ENCODE results near the gene CGAS.

The CGAS gene

DNA sequence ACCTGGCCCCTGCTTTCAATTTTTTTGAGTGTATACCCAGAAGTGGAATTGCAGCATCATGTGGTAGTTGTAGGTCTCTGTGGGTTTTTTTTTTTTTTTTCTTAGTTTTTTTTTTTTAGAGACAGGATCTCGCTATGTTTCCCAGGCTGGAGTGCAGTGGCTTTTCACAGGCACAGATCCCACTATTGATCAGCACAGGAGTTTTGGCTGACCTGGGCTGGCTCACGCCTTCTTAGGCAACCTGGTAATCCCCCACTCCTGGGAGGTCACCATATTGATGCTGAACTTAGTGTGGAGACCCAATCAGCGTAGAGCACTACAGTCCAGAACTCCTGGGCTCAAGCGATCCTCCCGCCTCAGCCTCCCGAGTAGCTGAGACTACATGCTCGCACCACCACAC is 35.4 kb upstream of the CGAS start:
- Histone ChIP-seq H3K27me3 (ENCODE audit: control insufficient read depth, low read length) (no peaks in the 10 kb centered on the region), H3K4me1 (ENCODE audit: control insufficient read depth, low read length) (no peaks in the 10 kb centered on the region), H3K9me3 (ENCODE audit: control insufficient read depth, insufficient read depth, low read length) (0 out of 2 replicates have a peak, but pooled peaks cover 4% of the 10 kb centered on the region), H3K4me2 (ENCODE audit: low read length) (no peak overlapping the region), H3K36me3 (ENCODE audit: control insufficient read depth, low read length) (peaks cover 89% of the 10 kb centered on the region), H3K9me2 (replicated peaks; ENCODE audit: control insufficient read depth, low read length) (no peaks in the 10 kb centered on the region), H3K27ac (ENCODE audit: low read depth, low read length) (no peak overlapping the region), H3K4me3 (ENCODE audit: low read length) (no peak overlapping the region), H3F3A (ENCODE audit: control insufficient read depth, insufficient read depth) (no peaks in the 10 kb centered on the region; the same call in 1 of the 2 replicates), H4K20me1 (ENCODE audit: control insufficient read depth, insufficient read depth, low read depth, low read length) (no peaks in the 10 kb centered on the region), H3K79me2 (ENCODE audit: control insufficient read depth, low read length) (peaks cover 12% of the 10 kb centered on the region)
- no peak for TF ChIP-seq EZH2phosphoT487 (IDR thresholded peaks at IDR 0.05; ENCODE audit: borderline replicate concordance, low read length)

DNA sequence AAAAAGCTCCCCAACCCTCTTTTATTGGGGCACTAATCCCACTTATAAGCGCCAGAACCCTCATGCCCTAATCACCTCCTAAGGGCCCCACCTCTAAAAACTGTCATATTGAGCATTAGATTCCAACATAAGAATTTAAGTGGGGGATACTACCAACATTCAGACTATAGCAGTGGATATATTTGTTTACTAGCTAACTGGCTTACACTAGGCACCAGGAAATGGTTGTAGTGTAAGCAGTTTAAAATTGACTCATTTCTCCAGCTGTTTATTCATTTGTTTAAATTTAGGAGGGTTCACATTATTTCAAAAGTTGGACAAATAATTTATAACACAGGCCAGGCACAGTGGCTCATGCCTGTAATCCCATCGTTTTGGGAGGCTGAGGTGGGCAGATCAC is 32.3 kb upstream of the CGAS start:
- no peak overlapping the region for H3K27ac ChIP-seq (ENCODE audit: low read depth, low read length)
- no peaks in the 10 kb centered on the region; the same call in 1 of the 2 replicates for H3F3A ChIP-seq (ENCODE audit: control insufficient read depth, insufficient read depth)
- TF ChIP-seq EZH2phosphoT487 (IDR thresholded peaks at IDR 0.05; ENCODE audit: borderline replicate concordance, low read length): no peak
- TF ChIP-seq, protein P1, sequence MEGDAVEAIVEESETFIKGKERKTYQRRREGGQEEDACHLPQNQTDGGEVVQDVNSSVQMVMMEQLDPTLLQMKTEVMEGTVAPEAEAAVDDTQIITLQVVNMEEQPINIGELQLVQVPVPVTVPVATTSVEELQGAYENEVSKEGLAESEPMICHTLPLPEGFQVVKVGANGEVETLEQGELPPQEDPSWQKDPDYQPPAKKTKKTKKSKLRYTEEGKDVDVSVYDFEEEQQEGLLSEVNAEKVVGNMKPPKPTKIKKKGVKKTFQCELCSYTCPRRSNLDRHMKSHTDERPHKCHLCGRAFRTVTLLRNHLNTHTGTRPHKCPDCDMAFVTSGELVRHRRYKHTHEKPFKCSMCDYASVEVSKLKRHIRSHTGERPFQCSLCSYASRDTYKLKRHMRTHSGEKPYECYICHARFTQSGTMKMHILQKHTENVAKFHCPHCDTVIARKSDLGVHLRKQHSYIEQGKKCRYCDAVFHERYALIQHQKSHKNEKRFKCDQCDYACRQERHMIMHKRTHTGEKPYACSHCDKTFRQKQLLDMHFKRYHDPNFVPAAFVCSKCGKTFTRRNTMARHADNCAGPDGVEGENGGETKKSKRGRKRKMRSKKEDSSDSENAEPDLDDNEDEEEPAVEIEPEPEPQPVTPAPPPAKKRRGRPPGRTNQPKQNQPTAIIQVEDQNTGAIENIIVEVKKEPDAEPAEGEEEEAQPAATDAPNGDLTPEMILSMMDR (IDR thresholded peaks at IDR 0.05; ENCODE audit: low read depth, low read length, poor library complexity, severe bottlenecking): no peak
- H3K9me2 ChIP-seq (replicated peaks; ENCODE audit: control insufficient read depth, low read length): no peaks in the 10 kb centered on the region
- H3K4me2 ChIP-seq (ENCODE audit: low read length): no peak overlapping the region
- H3K9me3 ChIP-seq (ENCODE audit: control insufficient read depth, insufficient read depth, low read length): 0 out of 2 replicates have a peak, but pooled peaks cover 4% of the 10 kb centered on the region
- H3K27me3 ChIP-seq (ENCODE audit: control insufficient read depth, low read length): no peaks in the 10 kb centered on the region
- no peak overlapping the region for H3K4me3 ChIP-seq (ENCODE audit: low read length)
- H3K4me1 ChIP-seq (ENCODE audit: control insufficient read depth, low read length): no peaks in the 10 kb centered on the region
- peaks cover 92% of the 10 kb centered on the region for H3K36me3 ChIP-seq (ENCODE audit: control insufficient read depth, low read length)
- H4K20me1 ChIP-seq (ENCODE audit: control insufficient read depth, insufficient read depth, low read depth, low read length): no peaks in the 10 kb centered on the region
- H3K79me2 ChIP-seq (ENCODE audit: control insufficient read depth, low read length): peaks cover 10% of the 10 kb centered on the region

GRCh38 chr6:73481969-73482368 is 29.9 kb upstream of the CGAS start:
- Histone ChIP-seq H3K79me2 (ENCODE audit: control insufficient read depth, low read length) (peaks cover 2% of the 10 kb centered on the region; the same call in 1 of the 2 replicates), H3K36me3 (ENCODE audit: control insufficient read depth, low read length) (peaks cover 83% of the 10 kb centered on the region), H3K4me3 (ENCODE audit: low read length) (no peak overlapping the region), H3K27me3 (ENCODE audit: control insufficient read depth, low read length) (no peaks in the 10 kb centered on the region), H4K20me1 (ENCODE audit: control insufficient read depth, insufficient read depth, low read depth, low read length) (no peaks in the 10 kb centered on the region), H3K4me2 (ENCODE audit: low read length) (no peak overlapping the region), H3K9me3 (ENCODE audit: control insufficient read depth, insufficient read depth, low read length) (no peaks in the 10 kb centered on the region), H3K9me2 (replicated peaks; ENCODE audit: control insufficient read depth, low read length) (no peaks in the 10 kb centered on the region), H3F3A (ENCODE audit: control insufficient read depth, insufficient read depth) (no peaks in the 10 kb centered on the region; the same call in 1 of the 2 replicates), H3K4me1 (ENCODE audit: control insufficient read depth, low read length) (no peaks in the 10 kb centered on the region), H3K27ac (ENCODE audit: low read depth, low read length) (no peak overlapping the region)
- no peak for TF ChIP-seq EZH2phosphoT487 (IDR thresholded peaks at IDR 0.05; ENCODE audit: borderline replicate concordance, low read length)
- TF ChIP-seq, protein P1 (IDR thresholded peaks at IDR 0.05; ENCODE audit: low read depth, low read length, poor library complexity, severe bottlenecking): no peak

DNA sequence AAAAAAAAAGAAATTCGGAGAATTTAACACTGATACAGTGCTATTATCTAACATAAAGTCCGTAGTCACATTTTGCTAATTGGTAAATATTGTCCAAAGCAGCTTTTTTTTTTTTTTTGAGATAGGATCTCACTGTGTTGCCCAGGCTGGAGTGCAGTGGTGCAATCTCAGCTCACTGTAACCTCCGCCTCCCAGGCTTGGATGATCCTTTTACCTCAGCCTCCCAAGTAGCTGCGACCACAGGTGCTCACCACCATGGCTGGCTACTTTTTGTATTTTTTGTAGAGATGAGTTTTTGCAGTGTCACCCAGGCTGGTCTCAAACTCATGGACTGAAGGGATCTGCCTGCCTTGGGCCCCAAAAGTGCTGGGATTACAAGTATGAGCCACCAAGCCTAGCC is 25.3 kb upstream of the CGAS start:
- no peaks in the 10 kb centered on the region for H3K27me3 ChIP-seq (ENCODE audit: control insufficient read depth, low read length)
- H3K4me3 ChIP-seq (ENCODE audit: low read length): no peak overlapping the region
- H3K27ac ChIP-seq (ENCODE audit: low read depth, low read length): no peak overlapping the region
- peaks cover 2% of the 10 kb centered on the region for H3K4me1 ChIP-seq (ENCODE audit: control insufficient read depth, low read length)
- H3K36me3 ChIP-seq (ENCODE audit: control insufficient read depth, low read length): peaks cover 85% of the 10 kb centered on the region
- H4K20me1 ChIP-seq (ENCODE audit: control insufficient read depth, insufficient read depth, low read depth, low read length): no peaks in the 10 kb centered on the region
- H3K9me3 ChIP-seq (ENCODE audit: control insufficient read depth, insufficient read depth, low read length): no peaks in the 10 kb centered on the region
- TF ChIP-seq, protein P1 (IDR thresholded peaks at IDR 0.05; ENCODE audit: low read depth, low read length, poor library complexity, severe bottlenecking): no peak
- no peak for TF ChIP-seq EZH2phosphoT487 (IDR thresholded peaks at IDR 0.05; ENCODE audit: borderline replicate concordance, low read length)
- no peaks in the 10 kb centered on the region for H3K9me2 ChIP-seq (replicated peaks; ENCODE audit: control insufficient read depth, low read length)
- no peaks in the 10 kb centered on the region for H3F3A ChIP-seq (ENCODE audit: control insufficient read depth, insufficient read depth)
- no peak overlapping the region for H3K4me2 ChIP-seq (ENCODE audit: low read length)
- H3K79me2 ChIP-seq (ENCODE audit: control insufficient read depth, low read length): peaks cover 21% of the 10 kb centered on the region

Data from DOHH2 (cell line).